Astrocyte of the spinal cord (primary cell): ENCODE results near the gene SHISA3.

Experiments
- DNase-seq: peaks from one replicate; pipeline ENCODE4 v3.0.0; 2011; ENCODE audit warnings: low read depth, low spot score
- H3K4me3 ChIP-seq: 2 replicates; pipeline ENCODE4 v1.5.1; 2011; ENCODE audit warnings: low read depth, mild to moderate bottlenecking, low read length, moderate library complexity
- CTCF ChIP-seq: IDR thresholded peaks from 2 replicates; pipeline ENCODE4 v1.5.1; 2012; ENCODE audit warnings: low read depth, mild to moderate bottlenecking, low read length, inconsistent platforms
- in situ Hi-C: cut with HindIII; loops from 2 replicates; pipeline ENCODE4 v1.10.0; 2017; ENCODE audit warnings: low sequenced_read_pairs

SHISA3 gene

GRCh38 chr4:42446823-42447222 lies 49.5 kb downstream of the SHISA3 start:
- in situ Hi-C loops = no loop called here
- no peak overlapping the region for H3K4me3 ChIP-seq
- TF ChIP-seq CTCF = no peak
- no peak for DNase-seq
